ENCODE results near the gene POLR3H. TPM values are rescaled to one million over a fixed set of nuclear protein-coding genes. Genes with fewer than 3 reads are reported as not detected.

Gene POLR3H
- total and polyA plus RNA-seq, 5 donors from 2014 or later: 12.1 to 21.3 (median 15.2) TPM

DNA sequence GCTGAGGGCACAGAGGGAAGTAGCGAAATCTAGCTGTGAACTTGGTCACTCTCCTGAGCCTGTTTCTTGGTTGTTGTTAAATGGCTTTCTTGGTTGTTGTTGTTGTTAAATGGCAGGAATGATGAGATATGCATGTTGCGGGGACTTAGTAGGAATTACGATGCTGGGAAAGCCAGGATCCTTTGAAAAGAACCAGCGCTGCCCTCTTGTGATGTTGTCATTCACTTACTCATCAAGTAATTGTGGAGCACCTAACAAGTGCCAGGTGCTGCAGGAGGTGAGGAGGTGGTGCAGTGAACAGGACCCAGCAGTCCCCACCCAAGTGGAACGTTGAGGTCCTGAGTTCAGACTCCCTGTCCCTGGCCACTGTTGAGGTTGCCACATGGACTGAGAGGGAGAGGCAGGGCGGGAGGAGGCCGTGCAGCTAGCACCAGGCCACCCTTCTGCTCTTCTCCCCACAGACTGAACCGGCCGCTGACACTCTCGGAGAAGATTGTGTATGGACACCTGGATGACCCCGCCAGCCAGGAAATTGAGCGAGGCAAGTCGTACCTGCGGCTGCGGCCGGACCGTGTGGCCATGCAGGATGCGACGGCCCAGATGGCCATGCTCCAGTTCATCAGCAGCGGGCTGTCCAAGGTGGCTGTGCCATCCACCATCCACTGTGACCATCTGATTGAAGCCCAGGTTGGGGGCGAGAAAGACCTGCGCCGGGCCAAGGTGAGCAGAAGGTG lies 36.8 kb downstream of the POLR3H start:
- Mint-ChIP-seq H3K4me3 (no peak overlapping the region), H3K27ac (no peak overlapping the region), H3K9me3 (peaks cover 0 to 2% (median 0%) of the 10 kb centered on the region in 7 donors), H3K4me1 (peaks cover 0 to 6% (median 2%) of the 10 kb centered on the region in 4 donors), H3K27me3 (no peaks in the 10 kb centered on the region), H3K36me3 (peaks cover 21% of the 10 kb centered on the region)
- Histone ChIP-seq H3K27ac (ENCODE audit: insufficient read depth, low read length, poor library complexity, severe bottlenecking) (no peak overlapping the region), H3K4me1 (ENCODE audit: control insufficient read depth, insufficient read depth, low read length, poor library complexity, severe bottlenecking) (no peaks in the 10 kb centered on the region), H3K9me3 (ENCODE audit: control insufficient read depth in 2 of 2, low read length in 2 of 2) (no peaks in the 10 kb centered on the region), H3K36me3 (ENCODE audit: control insufficient read depth, insufficient read depth, low read length) (peaks cover 47% of the 10 kb centered on the region), H3K27me3 (ENCODE audit: control insufficient read depth, insufficient read depth, low read length) (no peaks in the 10 kb centered on the region), H3K4me3 (ENCODE audit: low read depth, low read length) (no peak overlapping the region)
- DNase-seq (no peak), ATAC-seq (ENCODE audit: low read depth in 2 of 2) (no peak)

DNA sequence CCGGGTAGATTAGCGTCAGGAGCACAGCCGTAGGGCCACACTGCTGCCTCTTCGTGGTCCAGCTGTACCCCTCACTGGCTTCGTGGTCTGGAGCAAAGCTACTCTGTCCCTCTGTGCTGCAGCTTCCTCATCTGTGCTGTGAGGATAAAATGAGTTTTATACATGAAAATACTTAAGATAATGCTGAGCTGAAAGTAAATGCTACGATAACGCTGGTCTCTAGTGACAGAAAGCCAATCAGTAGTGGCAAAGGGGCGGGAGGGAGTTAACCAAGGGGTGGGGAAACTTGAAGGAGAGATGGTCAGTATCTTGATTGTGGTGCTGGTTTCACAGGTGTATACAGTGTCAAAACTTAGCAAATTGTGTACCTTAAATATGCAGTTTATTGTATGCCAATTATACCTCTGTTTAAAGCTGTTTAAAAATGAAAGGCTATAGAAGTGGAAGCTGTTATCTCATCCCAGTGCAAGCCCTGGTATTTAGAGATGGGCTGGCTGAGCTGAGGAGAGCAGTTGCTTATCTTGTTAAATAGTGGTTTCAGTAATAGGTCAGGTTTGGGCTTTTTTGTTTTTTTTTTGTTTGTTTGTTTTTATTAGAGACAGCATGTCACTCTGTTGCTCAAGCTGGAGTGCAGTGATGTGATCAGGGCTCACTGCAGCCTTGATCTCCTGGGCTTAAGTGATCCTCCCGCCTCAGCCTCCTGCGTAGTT lies 38.6 kb downstream of the POLR3H start:
- DNase-seq (no peak), ATAC-seq (ENCODE audit: low read depth in 2 of 2) (no peak)
- Histone ChIP-seq H3K27ac (ENCODE audit: insufficient read depth, low read length, poor library complexity, severe bottlenecking) (no peak overlapping the region), H3K4me1 (ENCODE audit: control insufficient read depth, insufficient read depth, low read length, poor library complexity, severe bottlenecking) (no peaks in the 10 kb centered on the region), H3K36me3 (ENCODE audit: control insufficient read depth, insufficient read depth, low read length) (peaks cover 52% of the 10 kb centered on the region), H3K27me3 (ENCODE audit: control insufficient read depth, insufficient read depth, low read length) (no peaks in the 10 kb centered on the region), H3K9me3 (ENCODE audit: control insufficient read depth in 2 of 2, low read length in 2 of 2) (no peaks in the 10 kb centered on the region), H3K4me3 (ENCODE audit: low read depth, low read length) (no peak overlapping the region)
- Mint-ChIP-seq H3K27ac (no peak overlapping the region), H3K27me3 (no peaks in the 10 kb centered on the region), H3K4me1 (peaks cover 0 to 6% (median 2%) of the 10 kb centered on the region in 4 donors), H3K4me3 (no peak overlapping the region), H3K36me3 (peaks cover 28% of the 10 kb centered on the region), H3K9me3 (peaks cover 0 to 2% (median 0%) of the 10 kb centered on the region in 7 donors)

GRCh38 chr22:41504816-41505215 lies 39.5 kb downstream of the POLR3H start:
- H3K4me1 ChIP-seq (ENCODE audit: control insufficient read depth, insufficient read depth, low read length, poor library complexity, severe bottlenecking): no peaks in the 10 kb centered on the region
- ATAC-seq (ENCODE audit: low read depth in 2 of 2): no peak
- H3K27ac Mint-ChIP-seq: no peak overlapping the region
- no peaks in the 10 kb centered on the region for H3K27me3 Mint-ChIP-seq
- peaks cover 48% of the 10 kb centered on the region for H3K36me3 ChIP-seq (ENCODE audit: control insufficient read depth, insufficient read depth, low read length)
- no peak for DNase-seq
- no peaks in the 10 kb centered on the region for H3K27me3 ChIP-seq (ENCODE audit: control insufficient read depth, insufficient read depth, low read length)
- H3K9me3 ChIP-seq (ENCODE audit: control insufficient read depth in 2 of 2, low read length in 2 of 2): no peaks in the 10 kb centered on the region
- H3K27ac ChIP-seq (ENCODE audit: insufficient read depth, low read length, poor library complexity, severe bottlenecking): no peak overlapping the region
- H3K4me1 Mint-ChIP-seq: peaks cover 0 to 6% (median 2%) of the 10 kb centered on the region in 4 donors
- H3K9me3 Mint-ChIP-seq: peaks cover 0 to 2% (median 0%) of the 10 kb centered on the region in 7 donors
- H3K36me3 Mint-ChIP-seq: peaks cover 21% of the 10 kb centered on the region
- no peak overlapping the region for H3K4me3 ChIP-seq (ENCODE audit: low read depth, low read length)
- no peak overlapping the region for H3K4me3 Mint-ChIP-seq

DNA sequence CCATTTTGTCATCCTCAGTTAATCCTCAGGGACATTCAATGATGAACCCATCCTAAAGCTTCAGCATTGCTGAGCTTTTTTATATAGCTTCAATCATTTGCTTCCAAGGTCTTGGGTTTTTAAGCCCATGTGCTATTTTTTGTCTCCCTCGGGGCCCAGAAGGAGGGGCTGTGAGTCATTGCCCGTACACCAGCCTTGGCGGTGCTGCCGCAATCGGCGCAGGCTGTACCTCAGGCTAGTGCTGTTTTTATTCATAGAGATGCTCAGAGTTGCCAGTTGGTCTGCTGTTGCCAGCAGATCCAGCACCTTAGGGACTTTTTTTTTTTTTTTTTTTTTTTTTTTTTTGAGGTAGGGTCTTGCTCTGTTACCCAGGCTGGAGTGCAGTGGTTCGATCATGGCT lies 39.9 kb downstream of the POLR3H start:
- Histone ChIP-seq H3K4me1 (ENCODE audit: control insufficient read depth, insufficient read depth, low read length, poor library complexity, severe bottlenecking) (no peaks in the 10 kb centered on the region), H3K27me3 (ENCODE audit: control insufficient read depth, insufficient read depth, low read length) (no peaks in the 10 kb centered on the region), H3K4me3 (ENCODE audit: low read depth, low read length) (no peak overlapping the region), H3K36me3 (ENCODE audit: control insufficient read depth, insufficient read depth, low read length) (peaks cover 50% of the 10 kb centered on the region), H3K27ac (ENCODE audit: insufficient read depth, low read length, poor library complexity, severe bottlenecking) (no peak overlapping the region), H3K9me3 (ENCODE audit: control insufficient read depth in 2 of 2, low read length in 2 of 2) (no peaks in the 10 kb centered on the region)
- H3K9me3 Mint-ChIP-seq: peaks cover 0 to 2% (median 0%) of the 10 kb centered on the region in 7 donors
- H3K27ac Mint-ChIP-seq: no peak overlapping the region
- DNase-seq (no peak), ATAC-seq (ENCODE audit: low read depth in 2 of 2) (no peak)
- H3K4me1 Mint-ChIP-seq: peaks cover 0 to 6% (median 1%) of the 10 kb centered on the region in 4 donors
- peaks cover 19% of the 10 kb centered on the region for H3K36me3 Mint-ChIP-seq
- H3K4me3 Mint-ChIP-seq: no peak overlapping the region
- H3K27me3 Mint-ChIP-seq: no peaks in the 10 kb centered on the region

GRCh38 chr22:41501209-41501608 lies 43.1 kb downstream of the POLR3H start:
- Histone ChIP-seq H3K9me3 (ENCODE audit: control insufficient read depth in 2 of 2, low read length in 2 of 2) (no peaks in the 10 kb centered on the region), H3K27ac (ENCODE audit: insufficient read depth, low read length, poor library complexity, severe bottlenecking) (no peak overlapping the region), H3K4me3 (ENCODE audit: low read depth, low read length) (no peak overlapping the region), H3K4me1 (ENCODE audit: control insufficient read depth, insufficient read depth, low read length, poor library complexity, severe bottlenecking) (no peaks in the 10 kb centered on the region), H3K27me3 (ENCODE audit: control insufficient read depth, insufficient read depth, low read length) (no peaks in the 10 kb centered on the region), H3K36me3 (ENCODE audit: control insufficient read depth, insufficient read depth, low read length) (peaks cover 37% of the 10 kb centered on the region)
- peak in 2 of 3 donors; percentile 11 to 51 for DNase-seq
- no peak overlapping the region for H3K27ac Mint-ChIP-seq
- H3K4me1 Mint-ChIP-seq: peaks cover 0 to 6% (median 1%) of the 10 kb centered on the region in 4 donors
- peak in 1 of 2 donors; percentile 37 for ATAC-seq (ENCODE audit: low read depth in 2 of 2)
- H3K36me3 Mint-ChIP-seq: peaks cover 10% of the 10 kb centered on the region
- no peaks in the 10 kb centered on the region for H3K9me3 Mint-ChIP-seq
- no peak overlapping the region for H3K4me3 Mint-ChIP-seq
- no peaks in the 10 kb centered on the region for H3K27me3 Mint-ChIP-seq

- Mint-ChIP-seq H3K27ac (no peak overlapping the region), H3K36me3 (peaks cover 10% of the 10 kb centered on the region), H3K9me3 (no peaks in the 10 kb centered on the region), H3K27me3 (no peaks in the 10 kb centered on the region), H3K4me3 (no peak overlapping the region), H3K4me1 (peaks cover 0 to 3% (median 1%) of the 10 kb centered on the region in 4 donors)
- Histone ChIP-seq H3K9me3 (ENCODE audit: control insufficient read depth in 2 of 2, low read length in 2 of 2) (no peaks in the 10 kb centered on the region), H3K4me3 (ENCODE audit: low read depth, low read length) (no peak overlapping the region), H3K36me3 (ENCODE audit: control insufficient read depth, insufficient read depth, low read length) (peaks cover 37% of the 10 kb centered on the region), H3K27me3 (ENCODE audit: control insufficient read depth, insufficient read depth, low read length) (no peaks in the 10 kb centered on the region), H3K4me1 (ENCODE audit: control insufficient read depth, insufficient read depth, low read length, poor library complexity, severe bottlenecking) (no peaks in the 10 kb centered on the region), H3K27ac (ENCODE audit: insufficient read depth, low read length, poor library complexity, severe bottlenecking) (no peak overlapping the region)
- ATAC-seq (ENCODE audit: low read depth in 2 of 2) (no peak), DNase-seq (no peak)
Observed at GRCh38 chr22:41500303-41500702, 44.0 kb downstream of the POLR3H start.

DNA sequence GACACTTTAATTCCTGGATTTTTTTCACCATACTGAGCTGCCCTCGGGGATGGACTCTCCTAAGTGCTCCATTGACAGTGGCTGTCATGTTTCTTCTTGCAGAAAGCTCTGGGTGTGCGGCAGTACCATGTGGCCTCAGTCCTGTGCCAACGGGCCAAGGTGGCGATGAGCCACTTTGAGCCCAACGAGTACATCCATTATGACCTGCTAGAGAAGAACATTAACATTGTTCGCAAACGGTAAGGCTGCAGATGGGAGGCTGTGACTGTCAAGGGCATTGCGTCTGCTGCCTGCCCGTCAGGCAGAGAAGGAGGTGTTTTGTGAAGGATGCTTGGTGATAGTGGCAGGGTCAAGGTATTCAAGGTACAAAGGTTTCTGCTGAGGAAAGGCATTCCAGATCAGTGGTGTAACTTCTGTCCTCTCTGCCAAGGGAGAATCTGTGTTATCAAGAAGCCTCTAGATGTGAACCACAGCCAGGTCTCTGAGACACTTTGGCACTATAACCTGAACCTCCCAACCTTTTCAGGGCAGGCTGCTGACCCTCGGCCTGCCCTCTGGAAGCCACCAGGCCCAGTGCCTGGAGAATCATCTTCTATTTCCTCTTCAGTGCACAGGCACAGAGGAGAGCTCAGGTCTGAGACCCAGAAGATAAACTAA lies 44.5 kb downstream of the POLR3H start:
- Mint-ChIP-seq H3K4me3 (no peak overlapping the region), H3K36me3 (peaks cover 10% of the 10 kb centered on the region), H3K27me3 (no peaks in the 10 kb centered on the region), H3K27ac (no peak overlapping the region), H3K4me1 (peaks cover 0 to 3% (median 1%) of the 10 kb centered on the region in 4 donors), H3K9me3 (no peaks in the 10 kb centered on the region)
- no peaks in the 10 kb centered on the region for H3K27me3 ChIP-seq (ENCODE audit: control insufficient read depth, insufficient read depth, low read length)
- no peaks in the 10 kb centered on the region for H3K9me3 ChIP-seq (ENCODE audit: control insufficient read depth in 2 of 2, low read length in 2 of 2)
- no peak for ATAC-seq (ENCODE audit: low read depth in 2 of 2)
- H3K4me1 ChIP-seq (ENCODE audit: control insufficient read depth, insufficient read depth, low read length, poor library complexity, severe bottlenecking): no peaks in the 10 kb centered on the region
- peaks cover 40% of the 10 kb centered on the region for H3K36me3 ChIP-seq (ENCODE audit: control insufficient read depth, insufficient read depth, low read length)
- H3K4me3 ChIP-seq (ENCODE audit: low read depth, low read length): no peak overlapping the region
- no peak for DNase-seq
- H3K27ac ChIP-seq (ENCODE audit: insufficient read depth, low read length, poor library complexity, severe bottlenecking): no peak overlapping the region

Measured in CD4-positive, CD25-positive, alpha-beta regulatory T cell (primary cell).